ENCODE results near the gene DST. TPM values are rescaled to one million over a fixed set of nuclear protein-coding genes. Genes with fewer than 3 reads are reported as not detected.
A peak's percentile ranks its signal among the peaks of the same experiment; 100 is the strongest.

Gene DST
- total RNA-seq (100 to 1,000 TPM; 269 to 607 (median 383) TPM), polyA plus RNA-seq (100 to 1,000 TPM; 107 to 139 TPM)
- long read RNA-seq, donor 1, partial matches to known transcripts, result 89 of 124 reads
- long read RNA-seq, donor 1, other reads (novel, unspliced or antisense), result 34 of 124 reads
- long read RNA-seq, donor 2, full-length matches to known transcripts, result 13 of 206 reads
- long read RNA-seq, donor 2, partial matches to known transcripts, result 156 of 206 reads
- long read RNA-seq, donor 2, other reads (novel, unspliced or antisense), result 37 of 206 reads
- long read RNA-seq, donor 3, partial matches to known transcripts, result 101 of 139 reads
- long read RNA-seq, donor 3, other reads (novel, unspliced or antisense), result 38 of 139 reads

- intact Hi-C loops (cut with DNase I), result loop anchor here in 2 of 10 donors (2.0 to 5.0 kb wide), 2 partner anchors 210 kb away; no protein-coding TSS in a partner anchor
- DNase-seq (no peak), ATAC-seq (peak in 3 of 4 donors; percentile 31 to 76 (median 70))
- TF ChIP-seq POLR2A (IDR thresholded peaks at IDR 0.05) (no peak), CTCF (IDR thresholded peaks at IDR 0.05) (no peak)
- 73 to 85% (median 79%) methylated on average over 7 of the region's 7 CpGs for WGBS, 4 donors
- no peaks in the 10 kb centered on the region for H3K9me3 ChIP-seq
- H3K27ac ChIP-seq, result peak within 1 kb of the TSS in 5 of 12 donors; percentile 12 to 43 (median 35)
- H3K36me3 ChIP-seq, result peaks cover 0 to 95% (median 37%) of the 10 kb centered on the region in 9 donors
- H3K4me3 ChIP-seq, result no peak within 1 kb of the TSS
- no peaks in the 10 kb centered on the region for H3K27me3 ChIP-seq
- peaks cover 0 to 39% (median 10%) of the 10 kb centered on the region in 12 donors for H3K4me1 ChIP-seq
Measured at GRCh38 chr6:56642366-56643261, at the start of gene DST. Gene DST, minus strand, starts transcription at chr6:56642889.

- H3K27me3 ChIP-seq, result no peaks in the 10 kb centered on the region
- no peaks in the 10 kb centered on the region for H3K9me3 ChIP-seq
- intact Hi-C loops (cut with DNase I), result loop anchor here in 1 of 10 donors (5.0 kb wide), 1 partner anchor 40 kb away; no protein-coding TSS in a partner anchor
- H3K36me3 ChIP-seq, result peaks cover 0 to 8% (median 0%) of the 10 kb centered on the region in 9 donors
- H3K4me3 ChIP-seq, result peak overlapping the region in 11 of 12 donors; percentile 23 to 65 (median 51)
- ATAC-seq (no peak), DNase-seq (no peak)
- 15 to 46% (median 27%) methylated on average over 1 of the region's 1 CpG for WGBS, 4 donors
- peaks cover 0 to 45% (median 30%) of the 10 kb centered on the region in 12 donors for H3K4me1 ChIP-seq
- no peak for TF ChIP-seq POLR2A (IDR thresholded peaks at IDR 0.05)
- peak overlapping the region; percentile 78 to 90 (median 86) for H3K27ac ChIP-seq
Measured at GRCh38 chr6:56691814-56692213, 49.1 kb upstream of the DST start.

- Histone ChIP-seq H3K9me3 (no peaks in the 10 kb centered on the region), H3K27me3 (no peaks in the 10 kb centered on the region), H3K36me3 (peaks cover 0 to 2% (median 0%) of the 10 kb centered on the region in 9 donors), H3K4me3 (peak overlapping the region; percentile 0 to 65 (median 50)), H3K27ac (peak overlapping the region; percentile 78 to 90 (median 86)), H3K4me1 (peaks cover 0 to 50% (median 36%) of the 10 kb centered on the region in 12 donors)
- intact Hi-C loops (cut with DNase I), result loop anchor here in 1 of 10 donors (5.0 kb wide), 1 partner anchor 39 kb away; no protein-coding TSS in a partner anchor
- DNase-seq (no peak), ATAC-seq (peak in 2 of 4 donors; percentile 16 to 39)
- 36 to 60% (median 44%) methylated on average over 2 of the region's 2 CpGs for WGBS, 4 donors
- no peak for TF ChIP-seq POLR2A (IDR thresholded peaks at IDR 0.05)
- TF ChIP-seq CTCF (IDR thresholded peaks at IDR 0.05), result no peak
Measured at GRCh38 chr6:56691286-56691595, 48.6 kb upstream of the DST start.

- Histone ChIP-seq H3K9me3 (no peaks in the 10 kb centered on the region), H3K36me3 (no peaks in the 10 kb centered on the region), H3K4me3 (peak overlapping the region; percentile 0 to 65 (median 50)), H3K27ac (peak overlapping the region; percentile 78 to 90 (median 86)), H3K27me3 (no peaks in the 10 kb centered on the region), H3K4me1 (peaks cover 0 to 55% (median 41%) of the 10 kb centered on the region in 12 donors)
- TF ChIP-seq POLR2A (IDR thresholded peaks at IDR 0.05) (no peak), CTCF (IDR thresholded peaks at IDR 0.05) (no peak)
- intact Hi-C loops (cut with DNase I), result loop anchor here in 1 of 10 donors (5.0 kb wide), 1 partner anchor 38 kb away; no protein-coding TSS in a partner anchor
- no peak for DNase-seq
- 34 to 39% (median 37%) methylated on average over 4 of the region's 4 CpGs for WGBS, 4 donors
- no peak for ATAC-seq
Measured at GRCh38 chr6:56690519-56691285, 48.0 kb upstream of the DST start.

Measured in heart left ventricle (tissue), 16 donors.